GM06990 (cell line): Measurements from ENCODE around the gene HELT.
"Not testable (repeated sequence)": the region's sequence is repeated elsewhere in the genome, so short reads cannot be mapped to it uniquely, and the experiment has no call there.

Experiments
- DNase-seq: peaks from one replicate; pipeline ENCODE4 v3.0.0-alpha.2; 2011; ENCODE audit not compliant: insufficient read length; ENCODE audit errors: extremely low read depth
- H3K27me3 ChIP-seq: replicated peaks from 2 replicates; pipeline ENCODE4 v1.6.0; 2011; ENCODE audit warnings: low read length; ENCODE audit not compliant: control insufficient read depth, insufficient read depth
- H3K36me3 ChIP-seq: 2 replicates; pipeline ENCODE4 v1.5.1; 2011; ENCODE audit warnings: low read length; ENCODE audit not compliant: control insufficient read depth, insufficient read depth
- H3K4me3 ChIP-seq: replicated peaks from 2 replicates; pipeline ENCODE4 v1.5.1; 2011; ENCODE audit warnings: low read depth, mild to moderate bottlenecking, control low read depth, low read length
- CTCF ChIP-seq: IDR thresholded peaks from 2 replicates; pipeline ENCODE4 v1.5.1; 2011; ENCODE audit warnings: low read length, control low read depth, mild to moderate bottlenecking, inconsistent platforms; ENCODE audit not compliant: insufficient read depth, poor library complexity, severe bottlenecking

HELT gene

GRCh38 chr4:184994623-184995010 lies 23.7 kb upstream of the HELT start:
- no peak for DNase-seq
- H3K36me3 ChIP-seq = no peaks in the 10 kb centered on the region
- no peak for TF ChIP-seq CTCF
- H3K4me3 ChIP-seq = no peak overlapping the region
- H3K27me3 ChIP-seq = peaks cover 2% of the 10 kb centered on the region

- not testable (repeated sequence) for H3K27me3 ChIP-seq, H3K36me3 ChIP-seq, DNase-seq, H3K4me3 ChIP-seq
Measured at GRCh38 chr4:184997656-184998055, 20.6 kb upstream of the HELT start.

GRCh38 chr4:185002784-185003183 lies 15.5 kb upstream of the HELT start:
- peaks cover 4% of the 10 kb centered on the region; the same call in 1 of the 2 replicates for H3K27me3 ChIP-seq
- H3K4me3 ChIP-seq = no peak overlapping the region
- no peaks in the 10 kb centered on the region for H3K36me3 ChIP-seq
- no peak for TF ChIP-seq CTCF
- DNase-seq = no peak

GRCh38 chr4:185003596-185004351 lies 14.5 kb upstream of the HELT start:
- no peak for DNase-seq
- Histone ChIP-seq H3K4me3 (no peak overlapping the region), H3K27me3 (peaks cover 4% of the 10 kb centered on the region; the same call in 1 of the 2 replicates), H3K36me3 (no peaks in the 10 kb centered on the region)
- TF ChIP-seq CTCF = no peak

GRCh38 chr4:185004562-185005218 lies 13.6 kb upstream of the HELT start:
- no peaks in the 10 kb centered on the region for H3K36me3 ChIP-seq
- H3K27me3 ChIP-seq = peaks cover 4% of the 10 kb centered on the region; the same call in 1 of the 2 replicates
- DNase-seq = no peak
- no peak overlapping the region for H3K4me3 ChIP-seq
- TF ChIP-seq CTCF = no peak

- DNase-seq = no peak
- peak; percentile 96 for TF ChIP-seq CTCF
- Histone ChIP-seq H3K27me3 (0 out of 2 replicates have a peak, but pooled peaks cover 2% of the 10 kb centered on the region), H3K36me3 (no peaks in the 10 kb centered on the region), H3K4me3 (no peak overlapping the region)
Measured at GRCh38 chr4:185005219-185005819, 13.0 kb upstream of the HELT start.
